SK-N-SH treated with all-trans-retinoic acid at 6 μM for 48 hours (cell line): Measurements from ENCODE around the gene RAP1GAP.
"Not testable (repeated sequence)": the region's sequence is repeated elsewhere in the genome, so short reads cannot be mapped to it uniquely, and the experiment has no call there.

Experiments used
- ARNTL ChIP-seq: fragments of 450-650 bp; formaldehyde crosslinking; IDR thresholded peaks from 2 replicates; pipeline ENCODE4 v1.5.0; 2020; ENCODE audit warnings: low read depth, mild to moderate bottlenecking, moderate library complexity, borderline replicate concordance
- BACH2 ChIP-seq: fragments of 250-450 bp; sonication (Bioruptor Pico); IDR thresholded peaks from 2 replicates; pipeline ENCODE4 v1.9.0; 2021; ENCODE audit warnings: mild to moderate bottlenecking, borderline replicate concordance
- CREB5 ChIP-seq: fragments of 250-450 bp; sonication (Bioruptor Pico); IDR thresholded peaks from 2 replicates; pipeline ENCODE4 v1.5.1; 2020; ENCODE audit warnings: low read depth, mild to moderate bottlenecking, moderate library complexity
- CSRNP3 ChIP-seq: fragments of 250-450 bp; sonication (Bioruptor Pico); IDR thresholded peaks from 2 replicates; pipeline ENCODE4 v1.5.1; 2021; ENCODE audit warnings: mild to moderate bottlenecking, moderate library complexity
- GLIS3 ChIP-seq: fragments of 250-450 bp; sonication (Bioruptor Pico); IDR thresholded peaks from 2 replicates; pipeline ENCODE4 v1.5.0; 2020; ENCODE audit warnings: mild to moderate bottlenecking, moderate library complexity
- RARB ChIP-seq: fragments of 250-450 bp; sonication (Bioruptor Pico); IDR thresholded peaks from 2 replicates; pipeline ENCODE4 v1.8.0; 2021; ENCODE audit warnings: mild to moderate bottlenecking, moderate library complexity
- TCF4 ChIP-seq: fragments of 250-450 bp; sonication (Bioruptor Pico); IDR thresholded peaks from 2 replicates; pipeline ENCODE4 v1.8.0; 2021; ENCODE audit warnings: mild to moderate bottlenecking, moderate library complexity, borderline replicate concordance
- ZFP30 ChIP-seq: fragments of 450-650 bp; formaldehyde crosslinking; IDR thresholded peaks from 2 replicates; pipeline ENCODE4 v1.5.0; 2022; ENCODE audit warnings: mild to moderate bottlenecking, moderate library complexity
- ZNF565 ChIP-seq: fragments of 450-650 bp; formaldehyde crosslinking; conservative IDR thresholded peaks from 2 replicates; pipeline ENCODE4 v1.5.0; 2020; ENCODE audit warnings: low read depth, mild to moderate bottlenecking, moderate library complexity
- TF ChIP-seq, protein P1 (sequence below): fragments of 250-450 bp; sonication (Bioruptor Pico); IDR thresholded peaks from 2 replicates; pipeline ENCODE4 v1.5.0; 2020; ENCODE audit warnings: mild to moderate bottlenecking, moderate library complexity

- TF ChIP-seq CREB5 (CRISPR knock-in tag); BACH2; ZFP30 (CRISPR knock-in tag); TCF4; CSRNP3 (CRISPR knock-in tag); GLIS3 (CRISPR knock-in tag); ARNTL (CRISPR knock-in tag); ZNF565 (CRISPR knock-in tag); RARB: not testable (repeated sequence)
- TF ChIP-seq, protein P1, sequence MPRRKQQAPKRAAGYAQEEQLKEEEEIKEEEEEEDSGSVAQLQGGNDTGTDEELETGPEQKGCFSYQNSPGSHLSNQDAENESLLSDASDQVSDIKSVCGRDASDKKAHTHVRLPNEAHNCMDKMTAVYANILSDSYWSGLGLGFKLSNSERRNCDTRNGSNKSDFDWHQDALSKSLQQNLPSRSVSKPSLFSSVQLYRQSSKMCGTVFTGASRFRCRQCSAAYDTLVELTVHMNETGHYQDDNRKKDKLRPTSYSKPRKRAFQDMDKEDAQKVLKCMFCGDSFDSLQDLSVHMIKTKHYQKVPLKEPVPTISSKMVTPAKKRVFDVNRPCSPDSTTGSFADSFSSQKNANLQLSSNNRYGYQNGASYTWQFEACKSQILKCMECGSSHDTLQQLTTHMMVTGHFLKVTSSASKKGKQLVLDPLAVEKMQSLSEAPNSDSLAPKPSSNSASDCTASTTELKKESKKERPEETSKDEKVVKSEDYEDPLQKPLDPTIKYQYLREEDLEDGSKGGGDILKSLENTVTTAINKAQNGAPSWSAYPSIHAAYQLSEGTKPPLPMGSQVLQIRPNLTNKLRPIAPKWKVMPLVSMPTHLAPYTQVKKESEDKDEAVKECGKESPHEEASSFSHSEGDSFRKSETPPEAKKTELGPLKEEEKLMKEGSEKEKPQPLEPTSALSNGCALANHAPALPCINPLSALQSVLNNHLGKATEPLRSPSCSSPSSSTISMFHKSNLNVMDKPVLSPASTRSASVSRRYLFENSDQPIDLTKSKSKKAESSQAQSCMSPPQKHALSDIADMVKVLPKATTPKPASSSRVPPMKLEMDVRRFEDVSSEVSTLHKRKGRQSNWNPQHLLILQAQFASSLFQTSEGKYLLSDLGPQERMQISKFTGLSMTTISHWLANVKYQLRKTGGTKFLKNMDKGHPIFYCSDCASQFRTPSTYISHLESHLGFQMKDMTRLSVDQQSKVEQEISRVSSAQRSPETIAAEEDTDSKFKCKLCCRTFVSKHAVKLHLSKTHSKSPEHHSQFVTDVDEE (CRISPR knock-in tag) = not testable (repeated sequence)
Observed at GRCh38 chr1:21673853-21674252, 4.7 kb upstream of the RAP1GAP start.
